IMR-90 (cell line): ENCODE measurements around the gene NOD2. TPM values are rescaled to one million over a fixed set of nuclear protein-coding genes. Genes with fewer than 3 reads are reported as not detected.

Source experiments
- ATAC-seq: fragments of 200-7000 bp; cut with Tn5 transposase; 2 replicates; pipeline ENCODE4 v1.9.1; 2020; ENCODE audit warnings: low read depth, mild to moderate bottlenecking, moderate library complexity
- BruUV-seq: library from RNA; stranded (reverse); fragments of 400-500 nt; replicated peaks from 2 replicates; lab custom pipeline; 2021; lab: Mats Ljungman, UMichigan
- CTCF ChIA-PET: fragments of 300-600 bp; formaldehyde crosslinking; extraction: SDS; loops from one replicate; lab custom pipeline; 2021; ENCODE audit warnings: antibody characterized with exemption; lab: Yijun Ruan, JAX
- POLR2A ChIA-PET: fragments of 300-600 bp; sonication (Branson Sonifier 250); formaldehyde crosslinking; loops from one replicate; lab custom pipeline; 2022; ENCODE audit warnings: antibody characterized with exemption; ENCODE audit not compliant: unreplicated experiment; lab: Charles Lee
- DNase-seq: peaks from one replicate; pipeline ENCODE4 v3.0.0; 2013
- H2AFZ ChIP-seq: replicated peaks from 2 replicates; pipeline ENCODE3; 2013; ENCODE audit warnings: low read length, mild to moderate bottlenecking; ENCODE audit not compliant: poor library complexity
- H2AK5ac ChIP-seq: 2 replicates; pipeline ENCODE4 v1.6.1; 2013; ENCODE audit warnings: low read depth, low read length, inconsistent platforms
- H2AK9ac ChIP-seq: replicated peaks from 2 replicates; pipeline ENCODE3; 2013; ENCODE audit warnings: mild to moderate bottlenecking, low read depth, low read length, moderate library complexity; ENCODE audit not compliant: poor library complexity
- H2BK120ac ChIP-seq: 2 replicates; pipeline ENCODE4 v1.6.1; 2013; ENCODE audit warnings: low read depth, low read length, inconsistent platforms
- H2BK15ac ChIP-seq: 3 replicates; pipeline ENCODE4 v1.6.1; 2013; ENCODE audit warnings: low read depth, low read length, inconsistent platforms
- H2BK20ac ChIP-seq: 2 replicates; pipeline ENCODE4 v1.6.1; 2013; ENCODE audit warnings: low read depth, mild to moderate bottlenecking, inconsistent platforms, low read length, moderate library complexity
- H2BK5ac ChIP-seq: 2 replicates; pipeline ENCODE4 v1.6.1; 2013; ENCODE audit warnings: mild to moderate bottlenecking, low read depth, low read length, inconsistent platforms; ENCODE audit not compliant: poor library complexity, severe bottlenecking
- H3K14ac ChIP-seq: replicated peaks from 2 replicates; pipeline ENCODE4 v1.6.1; 2013; ENCODE audit warnings: low read depth, low read length, inconsistent platforms
- H3K18ac ChIP-seq: 2 replicates; pipeline ENCODE4 v1.6.1; 2013; ENCODE audit warnings: low read depth, low read length, control low read depth
- H3K23ac ChIP-seq: 2 replicates; pipeline ENCODE4 v1.6.1; 2013; ENCODE audit warnings: low read depth, low read length, inconsistent platforms
- H3K27ac ChIP-seq: 2 replicates; pipeline ENCODE4 v1.5.1; 2013; ENCODE audit warnings: mild to moderate bottlenecking, control low read depth, low read length; ENCODE audit not compliant: insufficient read depth
- H3K27me3 ChIP-seq: 2 replicates; pipeline ENCODE4 v1.6.1; 2013; ENCODE audit warnings: low read length; ENCODE audit not compliant: control insufficient read depth, insufficient read depth
- H3K36me3 ChIP-seq: 2 replicates; pipeline ENCODE4 v1.6.1; 2013; ENCODE audit warnings: low read length, mixed read lengths; ENCODE audit not compliant: control insufficient read depth, insufficient read depth
- H3K4ac ChIP-seq: 2 replicates; pipeline ENCODE4 v1.6.1; 2013; ENCODE audit warnings: low read depth, low read length, inconsistent platforms
- H3K4me1 ChIP-seq: 2 replicates; pipeline ENCODE4 v1.6.1; 2013; ENCODE audit warnings: low read length, mixed read lengths; ENCODE audit not compliant: control insufficient read depth, insufficient read depth
- H3K4me2 ChIP-seq: 2 replicates; pipeline ENCODE4 v1.6.1; 2013; ENCODE audit warnings: low read depth, mild to moderate bottlenecking, control low read depth, low read length, moderate library complexity
- H3K4me3 ChIP-seq: 2 replicates; pipeline ENCODE4 v1.5.1; 2013; ENCODE audit warnings: low read depth, mild to moderate bottlenecking, control low read depth, low read length, moderate library complexity; ENCODE audit not compliant: insufficient read depth
- H3K56ac ChIP-seq: 2 replicates; pipeline ENCODE4 v1.6.1; 2013; ENCODE audit warnings: low read length, inconsistent platforms; ENCODE audit not compliant: insufficient read depth; ENCODE audit errors: extremely low read depth
- H3K79me1 ChIP-seq, 2 experiments: 2 replicates each; pipeline ENCODE4 v1.6.1; 2013; ENCODE audit warnings: low read length in 2 of 2, inconsistent platforms in 1 of 2, low read depth in 1 of 2
- H3K9ac ChIP-seq: 2 replicates; pipeline ENCODE4 v1.6.1; 2013; ENCODE audit warnings: low read depth, low read length, control low read depth
- H3K9me1 ChIP-seq: 2 replicates; pipeline ENCODE4 v1.6.1; 2013; ENCODE audit warnings: low read length, inconsistent platforms; ENCODE audit not compliant: insufficient read depth
- H3K9me3 ChIP-seq: 2 replicates; pipeline ENCODE4 v1.6.1; 2013; ENCODE audit warnings: low read length; ENCODE audit not compliant: control insufficient read depth, insufficient read depth
- H4K20me1 ChIP-seq: 2 replicates; pipeline ENCODE4 v1.6.1; 2013; ENCODE audit warnings: low read length, inconsistent platforms; ENCODE audit not compliant: insufficient read depth
- H4K5ac ChIP-seq: 2 replicates; pipeline ENCODE4 v1.6.1; 2013; ENCODE audit warnings: mild to moderate bottlenecking, low read depth, low read length, control low read depth
- H4K8ac ChIP-seq, 2 experiments: 2 replicates each; pipeline ENCODE4 v1.6.1; 2013; ENCODE audit warnings: low read depth in 2 of 2, low read length in 2 of 2, control low read depth in 1 of 2, inconsistent platforms in 1 of 2
- H4K91ac ChIP-seq: 2 replicates; pipeline ENCODE4 v1.6.1; 2013; ENCODE audit warnings: low read depth, low read length, inconsistent platforms; ENCODE audit not compliant: insufficient read depth
- MAZ ChIP-seq: IDR thresholded peaks from 2 replicates; pipeline ENCODE4 v1.6.1; 2012; ENCODE audit warnings: low read depth, mild to moderate bottlenecking, low read length, improper control_type of control experiment, moderate library complexity, borderline replicate concordance
- POLR2A ChIP-seq: IDR thresholded peaks from 2 replicates; pipeline ENCODE4 v1.6.1; 2012; ENCODE audit warnings: mild to moderate bottlenecking, low read depth, low read length
- RCOR1 ChIP-seq: IDR thresholded peaks from 2 replicates; pipeline ENCODE4 v1.6.1; 2012; ENCODE audit warnings: mild to moderate bottlenecking, low read length, improper control_type of control experiment; ENCODE audit not compliant: insufficient replicate concordance
- RFX5 ChIP-seq: IDR thresholded peaks from 2 replicates; pipeline ENCODE4 v1.8.0; 2012; ENCODE audit warnings: low read depth, mild to moderate bottlenecking, low read length, moderate library complexity
- SMC3 ChIP-seq: fragments of 150-350 bp; IDR thresholded peaks from 2 replicates; pipeline ENCODE4 v1.6.1; 2016; ENCODE audit warnings: low read depth, mild to moderate bottlenecking, antibody characterized with exemption, low read length, moderate library complexity
- WGBS, 2 experiments: methylation state at CpG; one replicate each; pipeline versions ENCODE4 v1.1.5 to v1.1.7; 2013; ENCODE audit warnings: missing lambda C conversion rate in 2 of 2; ENCODE audit not compliant: insufficient read length in 1 of 2; ENCODE audit errors: extremely low coverage in 2 of 2; 5-methylcytosine and 5-hydroxymethylcytosine counted together
- dilution Hi-C: fragments of 300-500 bp; cut with HindIII; formaldehyde crosslinking; loops from one replicate; pipeline ENCODE4 v1.14.3; 2018; ENCODE audit warnings: low sequenced_read_pairs; ENCODE audit not compliant: unreplicated experiment
- in situ Hi-C: fragments of 300-500 bp; cut with MboI; formaldehyde crosslinking; loops from 3 replicates; pipeline ENCODE4 v1.14.3; 2019; ENCODE audit warnings: low sequenced_read_pairs, inconsistent platforms, mixed read lengths
- intact Hi-C: fragments of 100-400 bp; cut with micrococcal nuclease; formaldehyde crosslinking; loops from 2 replicates; pipeline ENCODE4 v1.10.0; 2022
- polyA plus RNA-seq, 3 experiments: library from polyadenylated mRNA; depleted of rRNA; stranded (reverse); fragments of >200 nt; gene quantifications; 2 replicates each; pipeline ENCODE4 v1.2.3, GENCODE V29; 2012; ENCODE audit warnings: low replicate concordance in 1 of 3
- total RNA-seq: library from RNA; depleted of rRNA; stranded (reverse); fragments of >200 nt; gene quantifications from 2 replicates; pipeline ENCODE4 v1.2.3, GENCODE V29; 2012

Gene NOD2
- total and polyA plus RNA-seq, 2 of the 4 experiments (the other 2 are of a cell fraction) = not detected

GRCh38 chr16:50668368-50669008 is 24.9 kb upstream of the NOD2 start:
- Histone ChIP-seq H3K9me1 (no peaks in the 10 kb centered on the region), H3K27me3 (no peaks in the 10 kb centered on the region; the same call in 1 of the 2 replicates), H3K4me3 (no peak overlapping the region), H3K18ac (no peak overlapping the region), H3K9ac (no peak overlapping the region), H4K91ac (no peak overlapping the region), H3K14ac (no peak overlapping the region), H4K8ac (no peak overlapping the region), H3K27ac (no peak overlapping the region), H2BK15ac (no peak overlapping the region), H2BK120ac (no peak overlapping the region), H3K23ac (no peak overlapping the region), H4K5ac (no peak overlapping the region), H2BK5ac (no peak overlapping the region), H2AFZ (no peak overlapping the region), H3K4ac (no peak overlapping the region), H2AK9ac (no peak overlapping the region), H3K56ac (no peak overlapping the region), H2AK5ac (no peak overlapping the region), H3K9me3 (peaks cover 19% of the 10 kb centered on the region), H2BK20ac (no peak overlapping the region), H3K79me1 (no peaks in the 10 kb centered on the region), H3K36me3 (no peaks in the 10 kb centered on the region), H3K4me1 (no peaks in the 10 kb centered on the region), H4K20me1 (no peaks in the 10 kb centered on the region), H3K4me2 (no peak overlapping the region)
- ATAC-seq (no peak), DNase-seq (no peak)
- no CpG with 5 or more reads among the region's 5 CpGs for WGBS, 2 experiments
- in situ Hi-C loops (loop anchor here (10.0 to 25.0 kb wide), 2 partner anchors 294 to 456 kb away; no protein-coding TSS in a partner anchor), intact Hi-C loops (no loop called here), dilution Hi-C loops (no loop called here)
- TF ChIP-seq MAZ (no peak), RCOR1 (no peak), SMC3 (no peak), POLR2A (no peak), RFX5 (no peak)
- ChIA-PET CTCF (interaction anchor here (0.6 to 2.0 kb wide), 3 partner anchors 138 to 342 kb away, joined by 3 to 5 read pairs (median 5); no protein-coding TSS in a partner anchor), POLR2A (no interaction called here)
- no TSS peak for BruUV-seq
